Adipocyte (in vitro differentiated cells): ENCODE measurements around the gene NPAS4.

Experiments
- DNase-seq: peaks from one replicate; pipeline ENCODE4 v3.0.0-alpha.2; 2015; ENCODE audit warnings: low read depth
- H3K27me3 ChIP-seq: replicated peaks from 2 replicates; pipeline ENCODE4 v1.7.0; 2013; ENCODE audit warnings: mild to moderate bottlenecking, low read length, moderate library complexity; ENCODE audit not compliant: control insufficient read depth, insufficient read depth
- H3K36me3 ChIP-seq: 2 replicates; pipeline ENCODE4 v1.7.0; 2013; ENCODE audit warnings: low read length, mild to moderate bottlenecking, moderate library complexity; ENCODE audit not compliant: control insufficient read depth, insufficient read depth, severe bottlenecking
- H3K4me1 ChIP-seq: 2 replicates; pipeline ENCODE4 v1.7.0; 2013; ENCODE audit warnings: mild to moderate bottlenecking, low read length, moderate library complexity; ENCODE audit not compliant: control insufficient read depth, insufficient read depth
- H3K4me3 ChIP-seq: 2 replicates; pipeline ENCODE4 v1.7.0; 2013; ENCODE audit warnings: mild to moderate bottlenecking, low read length, moderate library complexity
- H3K9ac ChIP-seq: 2 replicates; pipeline ENCODE4 v1.7.0; 2013; ENCODE audit warnings: mild to moderate bottlenecking, low read length, moderate library complexity
- H3K9me3 ChIP-seq: 2 replicates; pipeline ENCODE4 v1.7.0; 2013; ENCODE audit warnings: mild to moderate bottlenecking, low read length, moderate library complexity; ENCODE audit not compliant: control insufficient read depth

NPAS4 gene

DNA sequence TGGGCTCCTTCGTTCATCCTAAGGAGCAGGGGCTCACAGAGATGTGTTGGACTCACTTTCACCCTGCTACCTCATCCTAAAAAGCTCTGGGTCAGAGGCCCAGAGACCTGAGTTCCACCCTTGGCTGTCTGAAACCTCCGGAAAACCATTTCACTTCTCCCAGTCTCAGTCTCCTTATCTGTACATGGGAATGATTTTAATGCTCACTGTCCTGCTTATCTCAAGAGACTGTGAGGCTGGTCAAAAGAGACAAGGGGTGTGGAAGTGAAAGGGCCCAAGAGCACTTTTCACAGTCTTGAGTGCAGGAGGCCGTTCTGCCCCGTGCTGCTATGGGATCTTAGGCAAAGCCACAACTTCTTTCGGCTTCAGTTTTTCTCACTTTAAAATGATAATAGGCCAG is 13.2 kb upstream of the NPAS4 start:
- no peak overlapping the region for H3K9ac ChIP-seq
- H3K4me1 ChIP-seq, result no peaks in the 10 kb centered on the region
- H3K9me3 ChIP-seq, result no peaks in the 10 kb centered on the region
- no peak for DNase-seq
- peaks cover 48% of the 10 kb centered on the region for H3K27me3 ChIP-seq
- no peaks in the 10 kb centered on the region for H3K36me3 ChIP-seq
- H3K4me3 ChIP-seq, result no peak overlapping the region

DNA sequence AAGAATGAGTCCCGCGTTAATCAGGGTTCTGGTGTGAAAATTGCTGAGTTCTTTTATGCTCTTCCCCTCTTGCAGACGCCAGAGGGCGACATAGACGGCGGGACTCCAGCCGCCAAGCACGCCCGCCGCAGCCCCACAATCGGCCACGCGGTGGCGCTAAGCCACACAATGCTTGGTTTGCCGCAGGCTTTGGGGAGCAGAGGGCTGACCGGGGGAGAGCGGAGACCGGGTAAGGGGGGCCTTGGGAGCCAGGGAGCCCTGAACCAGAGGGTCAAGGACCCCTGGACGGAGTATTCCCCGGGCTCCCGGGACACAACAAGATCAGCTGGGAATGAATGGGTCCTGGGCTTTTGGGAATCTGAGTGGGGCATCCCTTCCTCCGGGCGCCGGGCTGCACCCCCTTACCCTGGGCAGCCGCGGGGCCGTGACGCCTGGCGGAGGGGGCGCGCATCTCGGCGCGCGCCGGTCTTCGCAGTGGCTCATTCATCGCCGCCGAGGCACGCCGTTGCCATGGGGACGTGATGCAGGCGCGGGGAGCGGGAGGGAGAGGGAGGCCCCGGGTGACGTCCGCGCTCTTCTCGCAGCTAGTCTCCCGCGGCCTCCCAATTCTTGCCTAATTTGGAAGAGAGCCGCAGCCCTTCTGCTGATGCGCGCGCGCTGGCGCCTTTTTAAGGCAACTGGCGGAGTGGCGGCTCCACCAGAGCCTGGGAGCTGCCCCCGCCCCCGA is 12.2 kb upstream of the NPAS4 start:
- peaks cover 38% of the 10 kb centered on the region for H3K27me3 ChIP-seq
- H3K4me3 ChIP-seq, result peak overlapping the region; percentile 78
- peak; percentile 97 for DNase-seq
- H3K36me3 ChIP-seq, result no peaks in the 10 kb centered on the region
- H3K4me1 ChIP-seq, result no peaks in the 10 kb centered on the region
- H3K9me3 ChIP-seq, result no peaks in the 10 kb centered on the region
- H3K9ac ChIP-seq, result no peak overlapping the region

- Histone ChIP-seq H3K4me1 (peaks cover 4% of the 10 kb centered on the region), H3K9ac (no peak overlapping the region), H3K27me3 (peaks cover 33% of the 10 kb centered on the region), H3K4me3 (no peak overlapping the region), H3K9me3 (no peaks in the 10 kb centered on the region), H3K36me3 (no peaks in the 10 kb centered on the region)
- DNase-seq, result no peak
These were observed 11.6 kb upstream of the NPAS4 start for GRCh38 chr11:66409226-66409625.

DNA sequence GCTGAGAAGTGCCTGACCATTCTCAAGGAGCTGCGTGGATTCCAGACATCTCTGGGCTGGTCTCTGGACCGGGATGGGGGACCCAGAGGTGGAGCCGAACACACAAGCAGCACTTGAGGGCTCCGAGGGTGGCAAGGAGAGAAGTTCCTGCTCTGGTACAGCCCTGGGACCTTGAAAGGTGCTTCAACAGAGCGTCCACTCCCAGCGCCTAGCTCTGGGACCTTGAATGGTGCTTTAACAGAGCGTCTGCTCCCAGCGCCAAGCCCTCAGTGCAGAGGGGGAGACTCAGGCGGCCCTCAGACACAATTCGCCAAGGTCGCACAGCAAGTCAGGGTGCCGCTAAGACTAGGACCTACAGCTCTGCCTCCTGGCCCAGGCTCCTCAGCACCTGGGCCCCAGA is 10.6 kb upstream of the NPAS4 start:
- Histone ChIP-seq H3K4me3 (no peak overlapping the region), H3K9ac (no peak overlapping the region), H3K36me3 (no peaks in the 10 kb centered on the region), H3K4me1 (peaks cover 8% of the 10 kb centered on the region), H3K9me3 (no peaks in the 10 kb centered on the region), H3K27me3 (peaks cover 23% of the 10 kb centered on the region)
- DNase-seq, result no peak

GRCh38 chr11:66411323-66411722 is 9.5 kb upstream of the NPAS4 start:
- Histone ChIP-seq H3K27me3 (peaks cover 13% of the 10 kb centered on the region), H3K36me3 (no peaks in the 10 kb centered on the region), H3K9ac (no peak overlapping the region), H3K9me3 (no peaks in the 10 kb centered on the region), H3K4me3 (no peak overlapping the region), H3K4me1 (peaks cover 8% of the 10 kb centered on the region)
- DNase-seq, result no peak

GRCh38 chr11:66412110-66412509 is 8.7 kb upstream of the NPAS4 start:
- no peak for DNase-seq
- H3K4me3 ChIP-seq, result no peak overlapping the region
- H3K36me3 ChIP-seq, result no peaks in the 10 kb centered on the region
- peaks cover 13% of the 10 kb centered on the region for H3K4me1 ChIP-seq
- no peak overlapping the region for H3K9ac ChIP-seq
- peaks cover 5% of the 10 kb centered on the region for H3K27me3 ChIP-seq
- H3K9me3 ChIP-seq, result no peaks in the 10 kb centered on the region

DNA sequence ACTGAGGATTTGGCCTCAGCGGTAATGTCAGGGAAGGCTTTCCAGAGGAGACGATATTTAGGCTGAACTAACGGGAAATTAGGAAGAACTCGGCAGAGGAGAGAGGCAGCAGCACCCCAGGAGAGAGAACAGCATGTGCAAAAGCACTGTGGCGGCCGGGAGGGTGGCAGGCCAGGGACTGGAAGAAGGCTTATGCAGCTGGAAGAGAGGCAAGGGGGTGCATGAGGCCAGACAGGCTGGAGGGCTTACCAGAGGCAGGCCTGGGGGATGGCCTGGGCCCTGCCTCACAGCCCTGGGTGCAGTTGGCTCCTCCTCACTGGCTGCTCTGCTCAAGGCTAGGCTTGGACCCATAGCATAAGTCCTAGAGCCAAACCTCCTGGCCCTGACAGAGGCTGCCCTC is 7.7 kb upstream of the NPAS4 start:
- Histone ChIP-seq H3K27me3 (no peaks in the 10 kb centered on the region), H3K4me1 (peaks cover 23% of the 10 kb centered on the region), H3K9ac (no peak overlapping the region), H3K36me3 (no peaks in the 10 kb centered on the region), H3K4me3 (no peak overlapping the region), H3K9me3 (no peaks in the 10 kb centered on the region)
- no peak for DNase-seq

DNA sequence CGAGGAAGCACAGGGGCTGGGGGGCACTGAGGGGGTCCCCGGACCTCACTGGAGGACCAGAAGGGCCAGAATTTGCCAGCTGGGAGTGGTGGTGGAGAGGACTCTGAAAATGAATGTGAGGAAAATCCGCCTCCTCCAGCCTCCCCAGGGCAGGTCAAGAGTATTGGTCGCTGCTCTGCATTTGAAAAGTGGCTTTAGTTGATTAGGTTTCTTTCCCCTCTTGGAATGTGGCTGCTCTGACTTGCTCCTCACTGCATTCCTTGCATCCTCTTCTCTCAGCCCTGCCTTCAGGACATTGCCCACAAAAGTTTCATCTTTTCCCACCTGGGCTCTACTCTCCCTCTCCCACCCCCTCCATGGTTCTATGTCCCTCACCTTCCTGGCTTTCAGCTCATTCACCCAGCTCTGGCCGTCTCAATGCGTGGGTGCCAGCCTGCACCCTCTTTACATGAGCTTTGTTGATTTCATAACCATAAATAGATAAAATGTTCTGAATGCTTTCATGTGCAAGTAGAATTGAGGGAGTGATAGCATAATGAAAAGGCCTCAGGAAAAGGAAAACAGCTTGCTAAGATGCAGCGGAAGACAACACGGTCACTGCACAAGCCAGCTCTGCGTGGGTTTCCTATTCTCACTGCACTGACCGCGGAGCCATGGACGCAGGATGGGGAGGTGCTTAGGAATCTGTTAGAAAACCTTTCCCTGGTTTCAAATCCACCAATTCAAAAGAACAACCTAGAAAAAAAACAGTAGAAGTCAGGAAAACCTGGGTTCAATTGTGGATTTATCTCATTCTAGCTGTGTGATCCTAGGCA is 6.5 kb upstream of the NPAS4 start:
- Histone ChIP-seq H3K27me3 (peaks cover 4% of the 10 kb centered on the region), H3K4me3 (no peak overlapping the region), H3K9me3 (no peaks in the 10 kb centered on the region), H3K4me1 (peaks cover 33% of the 10 kb centered on the region), H3K36me3 (no peaks in the 10 kb centered on the region), H3K9ac (no peak overlapping the region)
- no peak for DNase-seq

DNA sequence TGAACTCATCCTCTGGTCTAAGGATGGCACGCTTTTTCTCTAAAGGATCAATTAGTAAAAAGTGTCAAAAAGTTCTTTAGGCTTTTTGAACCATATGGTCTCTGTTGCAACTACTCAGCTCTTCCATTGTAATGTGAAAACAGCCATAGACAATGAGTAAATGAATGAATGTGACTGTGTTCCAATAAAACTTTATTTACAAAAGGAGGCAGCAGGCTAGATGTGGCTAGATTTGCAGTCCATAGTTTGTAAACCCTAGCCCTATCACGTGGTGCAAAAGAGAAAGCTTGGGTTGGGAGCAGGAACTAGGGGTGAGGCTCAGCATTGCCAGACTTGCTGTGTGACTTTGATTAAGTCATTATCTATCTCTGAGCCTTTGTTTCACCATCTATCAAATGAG is 5.4 kb upstream of the NPAS4 start:
- peaks cover 36% of the 10 kb centered on the region for H3K4me1 ChIP-seq
- no peaks in the 10 kb centered on the region for H3K36me3 ChIP-seq
- DNase-seq, result no peak
- no peaks in the 10 kb centered on the region for H3K9me3 ChIP-seq
- peaks cover 9% of the 10 kb centered on the region for H3K27me3 ChIP-seq
- H3K4me3 ChIP-seq, result no peak overlapping the region
- no peak overlapping the region for H3K9ac ChIP-seq

DNA sequence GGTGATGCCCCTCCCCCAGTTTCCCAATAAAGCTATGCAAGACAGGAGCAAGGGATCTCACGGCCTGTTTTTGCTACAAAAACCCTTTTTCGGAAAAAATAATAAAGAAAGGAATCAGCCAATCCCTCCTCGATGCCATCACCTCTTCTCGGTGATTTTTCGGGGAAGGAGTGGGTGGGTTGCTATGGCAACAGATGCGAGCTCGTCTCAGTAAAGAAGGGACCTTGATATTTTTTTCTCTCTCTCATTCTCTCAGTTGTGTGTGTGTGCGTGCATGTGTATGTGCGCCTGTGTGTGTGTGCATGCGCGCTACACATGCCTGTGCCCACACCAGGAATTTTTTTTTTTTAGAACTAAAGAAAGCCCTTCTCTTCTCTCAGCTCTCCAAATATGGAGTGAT is 3.8 kb upstream of the NPAS4 start:
- peaks cover 10% of the 10 kb centered on the region for H3K27me3 ChIP-seq
- no peaks in the 10 kb centered on the region for H3K36me3 ChIP-seq
- DNase-seq, result no peak
- no peaks in the 10 kb centered on the region for H3K9me3 ChIP-seq
- no peak overlapping the region for H3K4me3 ChIP-seq
- H3K4me1 ChIP-seq, result peaks cover 40% of the 10 kb centered on the region
- no peak overlapping the region for H3K9ac ChIP-seq

DNA sequence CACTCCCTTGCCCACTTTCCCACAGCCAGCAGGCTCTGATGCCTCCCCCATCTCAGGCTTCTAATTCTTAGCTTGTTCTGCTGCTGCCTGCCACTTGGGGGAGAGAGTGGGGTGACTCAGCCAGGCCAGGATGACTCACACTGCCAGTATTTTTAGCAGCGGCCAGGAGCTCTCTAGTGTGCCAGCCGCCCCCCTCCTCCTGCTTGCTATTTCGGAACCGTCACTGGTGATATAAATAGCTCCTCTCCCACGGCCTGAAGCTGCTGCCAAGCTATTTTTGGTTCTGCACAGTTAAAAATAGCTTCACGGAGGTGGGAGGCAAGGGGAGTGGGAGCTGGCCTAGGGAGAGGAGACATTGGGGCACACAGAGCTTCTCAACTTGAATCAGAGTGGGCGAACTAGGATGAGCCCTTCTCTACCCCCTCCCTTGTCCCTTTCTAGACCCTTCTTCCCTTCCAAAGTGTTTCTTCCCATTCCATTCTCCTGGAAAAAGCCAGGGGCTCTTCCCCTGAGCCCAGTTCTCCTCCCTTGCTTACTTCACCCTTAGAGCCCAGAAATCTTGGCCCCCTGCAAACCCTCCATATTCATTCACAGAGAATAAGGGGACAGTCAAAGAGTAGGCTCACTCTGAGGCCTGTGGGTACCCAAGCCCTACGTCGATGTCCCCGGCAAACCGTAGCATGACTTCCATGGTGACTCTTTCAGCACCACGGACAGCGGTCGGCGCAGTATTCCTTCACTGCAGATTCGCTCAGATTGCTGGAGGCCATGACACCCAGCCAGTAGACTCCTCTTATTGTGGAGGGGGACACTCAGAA is 2.5 kb upstream of the NPAS4 start:
- Histone ChIP-seq H3K36me3 (no peaks in the 10 kb centered on the region), H3K4me1 (peaks cover 40% of the 10 kb centered on the region), H3K27me3 (peaks cover 10% of the 10 kb centered on the region), H3K9me3 (no peaks in the 10 kb centered on the region), H3K9ac (no peak overlapping the region), H3K4me3 (peak overlapping the region; percentile 55)
- DNase-seq, result peak; percentile 96
